Calu3 (cell line): Measurements from ENCODE around the gene GBA2. TPM values are rescaled to one million over a fixed set of nuclear protein-coding genes. Genes with fewer than 3 reads are reported as not detected.
A peak's percentile ranks its signal among the peaks of the same experiment; 100 is the strongest.

Experiments used
- BruUV-seq: library from RNA; stranded (reverse); fragments of 400-500 nt; replicated peaks from 2 replicates; lab custom pipeline; 2021; lab: Mats Ljungman, UMichigan
- CTCF ChIA-PET: fragments of 300-600 bp; sonication (Branson Sonifier 250); formaldehyde crosslinking; loops from one replicate; lab custom pipeline; 2022; ENCODE audit warnings: antibody characterized with exemption; lab: Charles Lee
- DNase-seq: peaks from one replicate; pipeline ENCODE4 v3.0.0; 2022
- H3K27ac Mint-ChIP-seq: one replicate; pipeline ENCODE4 v1.8.0; 2022; ENCODE audit warnings: mixed read lengths; ENCODE audit not compliant: unreplicated experiment
- H3K27me3 Mint-ChIP-seq: one replicate; pipeline ENCODE4 v1.8.0; 2022; ENCODE audit warnings: mixed read lengths; ENCODE audit not compliant: unreplicated experiment
- H3K36me3 Mint-ChIP-seq: one replicate; pipeline ENCODE4 v1.8.0; 2022; ENCODE audit warnings: mild to moderate bottlenecking, moderate library complexity, mixed read lengths; ENCODE audit not compliant: insufficient read depth, unreplicated experiment
- H3K4me1 Mint-ChIP-seq: one replicate; pipeline ENCODE4 v1.8.0; 2022; ENCODE audit warnings: mild to moderate bottlenecking, low read depth, mixed read lengths; ENCODE audit not compliant: unreplicated experiment
- H3K4me3 Mint-ChIP-seq: one replicate; pipeline ENCODE4 v1.8.0; 2022; ENCODE audit warnings: mild to moderate bottlenecking, low read depth, moderate library complexity, mixed read lengths; ENCODE audit not compliant: unreplicated experiment
- H3K9me3 Mint-ChIP-seq: one replicate; pipeline ENCODE4 v1.8.0; 2022; ENCODE audit warnings: low read depth, mixed read lengths; ENCODE audit not compliant: unreplicated experiment
- intact Hi-C: fragments of 100-400 bp; cut with micrococcal nuclease; formaldehyde crosslinking; loops from one replicate; pipeline ENCODE4 v1.10.0; 2022; ENCODE audit not compliant: unreplicated experiment
- total RNA-seq: library from RNA; stranded (reverse); gene quantifications from 2 replicates; pipeline ENCODE4 v1.2.3, GENCODE V29; 2022
- TF ChIP-seq, protein P1 (sequence below): fragments of 200-600 bp; IDR thresholded peaks from one replicate; pipeline ENCODE4 v1.8.0; 2022; ENCODE audit warnings: antibody characterized with exemption; ENCODE audit not compliant: unreplicated experiment

The GBA2 gene
- total RNA-seq, 1 experiment from 2014 or later, result 62.7 TPM

DNA sequence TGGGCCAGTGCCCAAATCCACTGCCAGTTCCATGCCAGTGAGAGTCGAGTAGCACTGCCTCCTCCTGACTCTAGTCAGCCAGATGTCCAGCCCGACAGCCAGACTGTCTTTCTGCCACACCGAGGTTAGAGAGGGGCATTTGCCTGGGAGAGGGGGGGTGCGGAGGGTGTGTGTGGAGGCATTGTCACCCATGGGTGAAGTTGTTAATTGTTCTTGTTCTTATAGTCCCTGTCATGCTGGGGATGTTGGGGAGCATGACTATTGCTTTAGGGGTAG is 1.2 kb upstream of the GBA2 start:
- intact Hi-C loops, result no loop called here
- Mint-ChIP-seq H3K9me3 (no peaks in the 10 kb centered on the region), H3K4me3 (peak overlapping the region; percentile 78), H3K36me3 (peaks cover 48% of the 10 kb centered on the region), H3K4me1 (peaks cover 20% of the 10 kb centered on the region), H3K27ac (no peak overlapping the region), H3K27me3 (no peaks in the 10 kb centered on the region)
- CTCF ChIA-PET, result interaction anchor here (0.8 to 1.8 kb wide), 2 partner anchors 10 to 64 kb away, joined by 3 to 5 read pairs; partner anchors contain the start of gene HINT2
- TF ChIP-seq, protein P1, sequence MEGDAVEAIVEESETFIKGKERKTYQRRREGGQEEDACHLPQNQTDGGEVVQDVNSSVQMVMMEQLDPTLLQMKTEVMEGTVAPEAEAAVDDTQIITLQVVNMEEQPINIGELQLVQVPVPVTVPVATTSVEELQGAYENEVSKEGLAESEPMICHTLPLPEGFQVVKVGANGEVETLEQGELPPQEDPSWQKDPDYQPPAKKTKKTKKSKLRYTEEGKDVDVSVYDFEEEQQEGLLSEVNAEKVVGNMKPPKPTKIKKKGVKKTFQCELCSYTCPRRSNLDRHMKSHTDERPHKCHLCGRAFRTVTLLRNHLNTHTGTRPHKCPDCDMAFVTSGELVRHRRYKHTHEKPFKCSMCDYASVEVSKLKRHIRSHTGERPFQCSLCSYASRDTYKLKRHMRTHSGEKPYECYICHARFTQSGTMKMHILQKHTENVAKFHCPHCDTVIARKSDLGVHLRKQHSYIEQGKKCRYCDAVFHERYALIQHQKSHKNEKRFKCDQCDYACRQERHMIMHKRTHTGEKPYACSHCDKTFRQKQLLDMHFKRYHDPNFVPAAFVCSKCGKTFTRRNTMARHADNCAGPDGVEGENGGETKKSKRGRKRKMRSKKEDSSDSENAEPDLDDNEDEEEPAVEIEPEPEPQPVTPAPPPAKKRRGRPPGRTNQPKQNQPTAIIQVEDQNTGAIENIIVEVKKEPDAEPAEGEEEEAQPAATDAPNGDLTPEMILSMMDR, result no peak
- no TSS peak for BruUV-seq
- no peak for DNase-seq

DNA sequence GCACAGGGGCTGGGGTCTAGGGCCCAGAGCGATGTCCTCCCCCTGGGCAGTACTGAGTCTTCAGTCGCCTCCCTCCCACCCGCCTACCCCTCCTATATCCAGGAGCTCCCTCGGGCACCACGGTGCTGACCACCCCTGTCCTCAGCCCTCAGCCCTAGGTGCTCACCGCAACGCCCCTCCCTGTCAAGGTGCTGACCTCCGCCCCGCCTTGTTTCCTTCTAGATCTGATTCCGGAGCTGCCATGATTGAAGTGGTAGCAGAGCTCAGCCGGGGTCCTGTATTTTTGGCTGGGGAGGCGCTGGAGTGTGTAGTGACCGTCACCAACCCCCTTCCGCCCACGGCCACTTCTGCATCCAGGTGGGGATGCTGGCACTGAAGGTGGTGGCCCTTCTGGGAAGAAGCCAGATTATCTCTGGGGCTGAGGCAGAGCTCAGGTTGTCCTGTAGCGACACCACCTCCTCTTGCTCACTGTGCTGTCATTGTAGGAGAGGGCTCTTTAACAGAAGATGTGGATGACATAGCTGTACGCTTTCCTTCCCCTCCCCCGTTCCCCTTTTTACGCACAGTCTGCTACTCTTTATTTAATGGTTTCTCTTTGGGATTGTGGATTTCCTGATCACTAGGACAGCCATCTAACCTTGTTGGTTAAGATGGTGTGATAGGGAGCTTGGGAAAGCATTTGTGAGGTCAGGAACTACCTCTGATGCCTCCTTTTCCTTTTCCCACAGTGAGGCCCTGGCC is 657 bp upstream of the GBA2 start:
- H3K36me3 Mint-ChIP-seq, result peaks cover 48% of the 10 kb centered on the region
- TF ChIP-seq, protein P1, result no peak
- no peaks in the 10 kb centered on the region for H3K27me3 Mint-ChIP-seq
- BruUV-seq, result no TSS peak
- peaks cover 20% of the 10 kb centered on the region for H3K4me1 Mint-ChIP-seq
- CTCF ChIA-PET, result interaction anchor here (0.7 to 1.8 kb wide), 4 partner anchors 11 to 65 kb away, joined by 3 to 5 read pairs (median 3); partner anchors contain the start of genes CREB3, HINT2 and TLN1
- H3K9me3 Mint-ChIP-seq, result no peaks in the 10 kb centered on the region
- H3K27ac Mint-ChIP-seq, result peak overlapping the region; percentile 52
- DNase-seq, result peak; percentile 35
- intact Hi-C loops, result no loop called here
- H3K4me3 Mint-ChIP-seq, result peak overlapping the region; percentile 78

DNA sequence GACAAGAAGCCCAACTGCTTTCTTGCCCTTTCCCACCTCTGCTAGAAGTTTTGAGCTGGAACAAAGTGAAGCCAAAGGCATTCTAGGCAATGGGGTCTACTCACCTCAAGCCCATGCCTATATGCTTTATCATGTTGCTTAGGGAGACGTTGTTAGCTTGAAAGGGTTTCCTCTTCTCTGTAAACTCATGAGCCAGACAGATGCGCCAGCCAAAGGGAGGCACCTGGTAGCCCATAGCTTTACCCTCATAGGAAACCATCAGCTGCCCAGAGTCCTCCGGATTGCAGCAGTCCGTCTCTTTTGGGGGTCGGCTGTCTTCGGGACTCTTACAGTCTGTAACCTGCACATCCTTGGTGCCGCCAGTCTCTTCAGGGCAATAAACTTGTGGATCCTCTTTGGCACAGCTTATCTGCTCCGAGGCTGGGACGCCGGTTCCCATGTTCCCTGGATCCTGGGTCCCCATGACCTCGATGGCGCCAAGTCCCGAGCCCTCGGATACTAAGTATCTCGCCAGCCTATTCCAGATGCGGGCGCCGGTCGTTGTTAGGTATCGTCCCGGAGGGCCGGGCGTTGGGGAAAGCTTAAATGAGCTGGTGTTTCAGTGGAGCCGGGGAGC is 678 bp downstream of the GBA2 start:
- Mint-ChIP-seq H3K9me3 (no peaks in the 10 kb centered on the region), H3K27ac (no peak overlapping the region), H3K27me3 (no peaks in the 10 kb centered on the region), H3K4me1 (peaks cover 20% of the 10 kb centered on the region), H3K4me3 (peak overlapping the region; percentile 78), H3K36me3 (peaks cover 48% of the 10 kb centered on the region)
- TF ChIP-seq, protein P1, result no peak
- CTCF ChIA-PET, result interaction anchor here (0.6 to 1.8 kb wide), 4 partner anchors 16 to 760 kb away, joined by 3 to 5 read pairs (median 4); partner anchors contain the start of genes CREB3, HINT2 and TLN1
- intact Hi-C loops, result no loop called here
- BruUV-seq, result no TSS peak
- no peak for DNase-seq

DNA sequence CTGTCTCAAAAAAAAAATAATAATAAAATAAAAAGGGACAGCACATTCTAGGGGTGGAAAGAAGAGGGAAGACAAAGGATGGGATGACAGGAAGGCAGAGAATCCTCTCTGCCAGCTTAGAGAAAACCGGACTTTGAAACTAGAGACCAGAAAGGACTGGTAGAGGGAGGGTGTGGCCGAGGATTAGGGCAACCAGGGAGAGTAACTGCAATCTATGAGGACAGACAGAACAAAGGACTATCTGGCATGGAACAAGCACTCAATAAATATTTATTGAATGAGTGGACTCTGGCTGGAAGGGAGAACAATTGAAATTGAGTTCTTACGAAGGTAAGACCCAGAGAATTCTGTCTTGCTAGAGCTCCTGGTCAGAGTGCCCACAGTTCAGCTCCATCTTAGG is 2.4 kb downstream of the GBA2 start:
- Mint-ChIP-seq H3K27me3 (no peaks in the 10 kb centered on the region), H3K4me3 (peak overlapping the region; percentile 78), H3K4me1 (peaks cover 20% of the 10 kb centered on the region), H3K27ac (no peak overlapping the region), H3K36me3 (peaks cover 48% of the 10 kb centered on the region), H3K9me3 (no peaks in the 10 kb centered on the region)
- intact Hi-C loops, result no loop called here
- CTCF ChIA-PET, result interaction anchor here (0.9 to 1.0 kb wide), 3 partner anchors 10 to 50 kb away, joined by 3 to 4 read pairs (median 3); partner anchors contain the start of genes CREB3 and TLN1
- DNase-seq, result no peak
- no TSS peak for BruUV-seq
- TF ChIP-seq, protein P1, result no peak
